ENCODE data around the gene EDAR. TPM values are rescaled to one million over a fixed set of nuclear protein-coding genes. Genes with fewer than 3 reads are reported as not detected.

EDAR gene
- total and polyA plus RNA-seq, 5 donors from 2014 or later: 1.4 to 6.7 (median 3.2) TPM

DNA sequence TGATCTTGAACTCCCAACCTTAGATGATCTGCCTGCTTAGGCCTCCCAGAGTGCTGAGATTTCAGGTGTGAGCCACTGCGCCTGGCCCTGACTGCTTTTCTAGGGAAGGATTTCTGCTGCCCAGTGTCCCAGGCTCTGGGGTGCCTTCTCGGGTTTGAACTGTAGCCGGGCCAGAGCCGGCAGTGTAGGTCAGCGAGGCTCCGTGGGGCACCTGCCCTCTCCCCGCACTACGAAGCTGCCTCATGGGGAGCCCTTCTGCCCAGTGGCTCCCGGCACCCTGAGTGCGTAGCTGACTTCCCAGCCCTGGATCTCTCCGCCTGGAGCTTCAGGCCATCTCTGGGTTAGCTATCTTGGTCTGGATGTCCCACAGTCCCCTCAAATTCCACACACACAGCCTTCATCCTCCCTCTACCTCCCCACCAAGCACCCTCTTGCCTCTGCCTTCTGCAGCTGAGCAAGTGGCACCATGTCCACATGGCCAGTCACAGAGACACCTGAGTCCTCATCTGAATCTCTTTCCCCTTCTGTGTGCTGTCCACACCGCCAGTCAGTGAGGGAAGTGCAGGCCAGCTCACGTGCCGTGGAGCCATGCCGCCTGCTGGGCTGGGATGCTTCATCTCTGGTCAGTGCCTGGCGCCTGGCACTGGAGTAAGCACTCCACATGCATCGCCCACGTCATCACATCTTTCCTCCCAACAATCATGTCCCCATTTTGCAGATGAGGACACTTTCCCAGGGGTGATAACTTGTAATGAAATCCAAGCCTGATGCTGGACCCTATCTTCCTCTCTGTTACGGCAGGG is 69.2 kb downstream of the EDAR start:
- Mint-ChIP-seq H3K27ac (no peak overlapping the region), H3K9me3 (no peaks in the 10 kb centered on the region), H3K36me3 (peaks cover 18% of the 10 kb centered on the region), H3K4me3 (no peak overlapping the region), H3K4me1 (peaks cover 0 to 6% (median 0%) of the 10 kb centered on the region in 4 donors), H3K27me3 (no peaks in the 10 kb centered on the region)
- Histone ChIP-seq H3K4me3 (ENCODE audit: low read depth, low read length) (no peak overlapping the region), H3K27ac (ENCODE audit: insufficient read depth, low read length, poor library complexity, severe bottlenecking) (no peak overlapping the region), H3K36me3 (ENCODE audit: control insufficient read depth, insufficient read depth, low read length) (no peaks in the 10 kb centered on the region), H3K9me3 (ENCODE audit: control insufficient read depth in 2 of 2, low read length in 2 of 2) (no peaks in the 10 kb centered on the region), H3K4me1 (ENCODE audit: control insufficient read depth, insufficient read depth, low read length, poor library complexity, severe bottlenecking) (no peaks in the 10 kb centered on the region), H3K27me3 (ENCODE audit: control insufficient read depth, insufficient read depth, low read length) (no peaks in the 10 kb centered on the region)
- DNase-seq: no peak
- no peak for ATAC-seq (ENCODE audit: low read depth in 2 of 2)

DNA sequence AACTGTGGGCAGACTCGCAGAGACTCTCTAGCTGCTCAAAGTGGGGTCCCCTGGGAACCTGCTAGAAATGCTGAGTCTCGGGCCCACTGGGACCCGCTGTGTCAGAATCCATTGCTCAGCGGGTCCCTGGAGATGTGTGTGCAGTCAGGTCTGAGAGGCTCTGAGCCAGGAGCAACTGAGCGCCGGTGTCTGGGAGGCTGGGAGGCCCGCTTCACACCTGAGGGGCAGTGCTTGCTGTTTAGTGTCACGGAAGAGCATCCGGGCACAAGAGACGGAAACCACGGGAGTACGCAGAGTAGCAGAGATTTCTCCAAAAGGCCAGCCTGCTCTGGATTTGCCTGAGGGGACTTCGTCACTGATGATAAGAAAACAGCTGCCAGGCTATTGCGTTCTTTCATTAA is 70.1 kb downstream of the EDAR start:
- H3K27ac ChIP-seq (ENCODE audit: insufficient read depth, low read length, poor library complexity, severe bottlenecking): no peak overlapping the region
- DNase-seq (no peak), ATAC-seq (ENCODE audit: low read depth in 2 of 2) (no peak)
- H3K4me3 ChIP-seq (ENCODE audit: low read depth, low read length): no peak overlapping the region
- H3K27ac Mint-ChIP-seq: no peak overlapping the region
- no peaks in the 10 kb centered on the region for H3K4me1 ChIP-seq (ENCODE audit: control insufficient read depth, insufficient read depth, low read length, poor library complexity, severe bottlenecking)
- H3K9me3 Mint-ChIP-seq: no peaks in the 10 kb centered on the region
- H3K36me3 ChIP-seq (ENCODE audit: control insufficient read depth, insufficient read depth, low read length): no peaks in the 10 kb centered on the region
- H3K27me3 Mint-ChIP-seq: no peaks in the 10 kb centered on the region
- no peaks in the 10 kb centered on the region for H3K27me3 ChIP-seq (ENCODE audit: control insufficient read depth, insufficient read depth, low read length)
- peaks cover 16% of the 10 kb centered on the region for H3K36me3 Mint-ChIP-seq
- H3K9me3 ChIP-seq (ENCODE audit: control insufficient read depth in 2 of 2, low read length in 2 of 2): no peaks in the 10 kb centered on the region
- H3K4me1 Mint-ChIP-seq: peaks cover 0 to 10% (median 0%) of the 10 kb centered on the region in 4 donors
- H3K4me3 Mint-ChIP-seq: peak overlapping the region in 1 of 4 donors; percentile 1

DNA sequence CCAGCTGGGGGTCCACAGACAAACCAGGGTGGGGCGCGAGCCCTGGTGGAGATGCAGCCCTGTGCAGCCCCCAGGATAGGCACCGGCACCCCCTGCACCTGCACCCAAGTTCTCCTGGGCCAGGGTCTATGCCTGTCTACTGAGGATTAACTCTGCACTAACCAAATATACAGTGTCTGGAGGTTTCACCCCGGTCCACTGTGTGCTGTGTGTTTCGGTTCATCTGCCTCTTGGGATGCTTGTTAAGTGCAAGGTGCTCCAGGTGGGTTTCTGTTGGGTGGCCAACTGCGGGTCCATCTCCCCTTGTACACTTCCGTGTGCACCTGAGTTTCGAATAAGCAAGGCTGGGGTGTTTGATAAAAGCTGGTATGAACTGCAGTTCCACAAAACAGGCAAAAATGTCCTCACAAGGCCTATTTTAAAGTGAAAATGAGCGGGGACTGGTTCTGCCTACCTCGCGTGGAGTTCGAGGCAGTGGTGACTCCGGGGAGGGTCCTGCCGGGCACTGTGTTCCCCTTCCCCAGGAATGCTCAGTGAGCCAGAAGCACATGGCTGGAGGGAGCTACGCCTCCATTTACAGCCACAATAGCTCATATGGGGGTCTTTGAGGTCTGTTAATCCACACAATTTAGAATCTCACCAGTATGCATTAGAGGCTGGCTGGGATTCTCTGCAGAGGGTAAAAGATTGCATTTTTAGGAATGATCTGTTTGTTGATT is 70.7 kb downstream of the EDAR start:
- Mint-ChIP-seq H3K4me1 (peaks cover 0 to 10% (median 0%) of the 10 kb centered on the region in 4 donors), H3K36me3 (peaks cover 16% of the 10 kb centered on the region), H3K4me3 (peak overlapping the region in 1 of 4 donors; percentile 1)

DNA sequence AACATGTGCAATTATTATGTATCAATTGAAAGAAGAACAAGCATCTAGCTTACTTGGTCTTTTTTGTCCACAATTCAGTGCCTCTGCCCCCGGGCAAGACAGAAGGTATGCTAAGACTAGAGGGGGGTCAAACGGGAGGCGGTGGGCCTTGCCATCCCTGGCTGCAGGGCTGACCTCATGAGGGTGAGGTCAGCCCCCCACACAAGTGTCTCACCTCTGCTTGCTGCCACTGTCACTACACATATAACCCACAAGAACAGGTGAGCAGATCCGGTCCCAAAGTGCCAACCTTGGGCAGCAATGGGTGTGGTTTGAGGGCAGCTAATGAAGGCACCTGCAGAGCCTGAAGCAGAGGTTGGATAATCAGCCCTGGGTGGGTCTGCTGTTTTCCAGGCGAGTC is 71.5 kb downstream of the EDAR start:
- Mint-ChIP-seq H3K36me3 (peaks cover 13% of the 10 kb centered on the region), H3K9me3 (no peaks in the 10 kb centered on the region), H3K4me3 (no peak overlapping the region), H3K27me3 (no peaks in the 10 kb centered on the region), H3K4me1 (peaks cover 0 to 10% (median 0%) of the 10 kb centered on the region in 4 donors), H3K27ac (no peak overlapping the region)
- Histone ChIP-seq H3K27ac (ENCODE audit: insufficient read depth, low read length, poor library complexity, severe bottlenecking) (no peak overlapping the region), H3K4me3 (ENCODE audit: low read depth, low read length) (no peak overlapping the region), H3K36me3 (ENCODE audit: control insufficient read depth, insufficient read depth, low read length) (no peaks in the 10 kb centered on the region), H3K27me3 (ENCODE audit: control insufficient read depth, insufficient read depth, low read length) (no peaks in the 10 kb centered on the region), H3K9me3 (ENCODE audit: control insufficient read depth in 2 of 2, low read length in 2 of 2) (no peaks in the 10 kb centered on the region), H3K4me1 (ENCODE audit: control insufficient read depth, insufficient read depth, low read length, poor library complexity, severe bottlenecking) (no peaks in the 10 kb centered on the region)
- no peak for ATAC-seq (ENCODE audit: low read depth in 2 of 2)
- DNase-seq: no peak

More for the DNA sequence above, 70.7 kb downstream of the EDAR start:
- H3K27me3 Mint-ChIP-seq: no peaks in the 10 kb centered on the region
- H3K4me3 ChIP-seq (ENCODE audit: low read depth, low read length): no peak overlapping the region
- H3K27ac Mint-ChIP-seq: no peak overlapping the region
- no peak overlapping the region for H3K27ac ChIP-seq (ENCODE audit: insufficient read depth, low read length, poor library complexity, severe bottlenecking)
- H3K9me3 Mint-ChIP-seq: no peaks in the 10 kb centered on the region
- DNase-seq (no peak), ATAC-seq (ENCODE audit: low read depth in 2 of 2) (no peak)
- no peaks in the 10 kb centered on the region for H3K27me3 ChIP-seq (ENCODE audit: control insufficient read depth, insufficient read depth, low read length)
- no peaks in the 10 kb centered on the region for H3K4me1 ChIP-seq (ENCODE audit: control insufficient read depth, insufficient read depth, low read length, poor library complexity, severe bottlenecking)
- no peaks in the 10 kb centered on the region for H3K9me3 ChIP-seq (ENCODE audit: control insufficient read depth in 2 of 2, low read length in 2 of 2)
- no peaks in the 10 kb centered on the region for H3K36me3 ChIP-seq (ENCODE audit: control insufficient read depth, insufficient read depth, low read length)

DNA sequence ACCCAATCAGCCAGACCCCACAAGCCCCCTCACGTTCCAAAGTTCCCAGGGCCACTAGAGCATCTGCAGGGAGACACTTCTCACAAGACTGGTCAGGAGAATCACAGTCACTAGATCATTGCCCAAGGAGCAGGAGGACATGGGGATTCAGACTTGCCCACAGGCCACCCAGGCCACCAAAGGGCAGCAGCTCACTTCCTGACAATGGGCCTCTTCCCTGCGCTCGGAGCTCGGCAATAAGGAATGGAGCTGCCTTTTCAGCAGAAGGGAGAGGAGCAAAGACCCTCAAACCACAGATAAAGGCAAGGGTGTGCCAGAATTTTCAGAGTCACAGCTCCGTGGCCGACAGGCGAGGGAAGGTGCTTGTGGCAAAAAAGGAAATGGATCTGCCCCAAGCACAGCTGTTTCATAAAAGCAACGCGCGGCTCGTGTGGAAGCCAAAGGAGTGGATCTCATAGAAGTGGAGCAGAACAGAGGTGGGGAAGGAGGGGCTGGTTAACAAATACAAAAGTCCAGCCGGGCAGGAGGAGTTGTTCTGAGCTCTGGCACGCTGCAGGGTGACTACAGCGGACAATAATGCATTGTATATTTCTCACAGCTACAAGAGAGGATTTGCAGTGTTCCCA is 72.1 kb downstream of the EDAR start:
- no peaks in the 10 kb centered on the region for H3K27me3 ChIP-seq (ENCODE audit: control insufficient read depth, insufficient read depth, low read length)
- H3K4me1 Mint-ChIP-seq: peaks cover 0 to 10% (median 0%) of the 10 kb centered on the region in 4 donors
- H3K9me3 ChIP-seq (ENCODE audit: control insufficient read depth in 2 of 2, low read length in 2 of 2): no peaks in the 10 kb centered on the region
- H3K4me3 Mint-ChIP-seq: peak overlapping the region in 1 of 4 donors; percentile 52
- H3K27me3 Mint-ChIP-seq: no peaks in the 10 kb centered on the region
- H3K4me3 ChIP-seq (ENCODE audit: low read depth, low read length): no peak overlapping the region
- DNase-seq (no peak), ATAC-seq (ENCODE audit: low read depth in 2 of 2) (no peak)
- H3K27ac Mint-ChIP-seq: no peak overlapping the region
- no peaks in the 10 kb centered on the region for H3K36me3 ChIP-seq (ENCODE audit: control insufficient read depth, insufficient read depth, low read length)
- H3K36me3 Mint-ChIP-seq: peaks cover 17% of the 10 kb centered on the region
- no peak overlapping the region for H3K27ac ChIP-seq (ENCODE audit: insufficient read depth, low read length, poor library complexity, severe bottlenecking)
- H3K4me1 ChIP-seq (ENCODE audit: control insufficient read depth, insufficient read depth, low read length, poor library complexity, severe bottlenecking): no peaks in the 10 kb centered on the region
- no peaks in the 10 kb centered on the region for H3K9me3 Mint-ChIP-seq

DNA sequence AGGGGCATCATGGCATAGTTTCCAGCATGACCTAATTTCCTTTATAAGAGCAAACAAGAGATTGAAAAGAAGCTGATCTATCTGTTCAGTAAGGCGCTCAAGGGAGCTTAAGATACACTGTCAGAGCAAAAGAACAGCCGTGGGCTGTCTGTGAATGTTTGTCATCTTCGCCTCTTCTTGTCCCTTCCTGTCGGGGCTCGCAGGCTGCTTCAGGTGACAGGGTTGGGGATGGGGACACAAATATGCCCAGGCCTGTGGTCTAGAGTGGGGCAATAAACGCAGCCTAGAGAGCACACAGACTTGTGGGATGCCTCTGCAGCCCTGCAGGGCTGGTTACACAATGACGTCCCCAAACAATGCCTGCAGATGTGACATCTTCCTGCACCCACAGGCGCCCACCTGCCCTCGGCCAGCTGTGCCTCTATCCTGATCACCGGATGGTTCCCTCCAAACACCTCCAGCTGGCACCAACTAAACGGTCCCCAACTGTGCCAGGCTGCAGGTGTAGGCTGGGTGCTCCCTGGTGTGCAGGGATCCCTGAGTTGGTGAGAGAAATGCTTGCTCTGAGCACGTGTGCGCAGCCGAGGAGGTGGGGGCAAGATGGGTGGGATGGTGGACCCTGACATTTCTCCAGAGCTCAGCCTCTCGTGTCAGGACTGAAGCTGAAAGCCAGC is 72.8 kb downstream of the EDAR start:
- Mint-ChIP-seq H3K27ac (no peak overlapping the region), H3K36me3 (peaks cover 17% of the 10 kb centered on the region)

DNA sequence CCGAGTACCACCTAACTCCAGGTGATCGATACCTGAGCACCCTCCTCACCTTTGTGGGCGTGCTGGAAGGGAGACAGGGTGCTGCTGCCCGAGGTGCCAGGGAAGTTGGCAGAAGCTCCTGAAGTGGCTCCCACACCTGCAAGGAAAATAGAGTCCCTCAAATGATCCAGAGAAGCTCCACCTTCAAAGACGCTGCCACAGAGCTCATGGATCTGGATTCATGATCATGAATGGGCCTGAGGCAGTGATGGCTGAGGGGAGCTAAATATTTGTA is 76.5 kb downstream of the EDAR start:
- Mint-ChIP-seq H3K4me1 (peaks cover 0 to 7% (median 0%) of the 10 kb centered on the region in 4 donors), H3K36me3 (peaks cover 13% of the 10 kb centered on the region), H3K4me3 (no peak overlapping the region), H3K27ac (no peak overlapping the region), H3K9me3 (no peaks in the 10 kb centered on the region), H3K27me3 (no peaks in the 10 kb centered on the region)
- Histone ChIP-seq H3K4me1 (ENCODE audit: control insufficient read depth, insufficient read depth, low read length, poor library complexity, severe bottlenecking) (no peaks in the 10 kb centered on the region), H3K4me3 (ENCODE audit: low read depth, low read length) (no peak overlapping the region), H3K27me3 (ENCODE audit: control insufficient read depth, insufficient read depth, low read length) (no peaks in the 10 kb centered on the region), H3K9me3 (ENCODE audit: control insufficient read depth in 2 of 2, low read length in 2 of 2) (no peaks in the 10 kb centered on the region), H3K36me3 (ENCODE audit: control insufficient read depth, insufficient read depth, low read length) (no peaks in the 10 kb centered on the region), H3K27ac (ENCODE audit: insufficient read depth, low read length, poor library complexity, severe bottlenecking) (no peak overlapping the region)
- DNase-seq (no peak), ATAC-seq (ENCODE audit: low read depth in 2 of 2) (no peak)

More for the DNA sequence above, 72.8 kb downstream of the EDAR start:
- Mint-ChIP-seq H3K4me3 (no peak overlapping the region), H3K4me1 (peaks cover 0 to 10% (median 0%) of the 10 kb centered on the region in 4 donors), H3K27me3 (no peaks in the 10 kb centered on the region), H3K9me3 (no peaks in the 10 kb centered on the region)
- ATAC-seq (ENCODE audit: low read depth in 2 of 2) (no peak), DNase-seq (no peak)
- H3K27ac ChIP-seq (ENCODE audit: insufficient read depth, low read length, poor library complexity, severe bottlenecking): no peak overlapping the region
- H3K27me3 ChIP-seq (ENCODE audit: control insufficient read depth, insufficient read depth, low read length): no peaks in the 10 kb centered on the region
- no peaks in the 10 kb centered on the region for H3K9me3 ChIP-seq (ENCODE audit: control insufficient read depth in 2 of 2, low read length in 2 of 2)
- H3K4me1 ChIP-seq (ENCODE audit: control insufficient read depth, insufficient read depth, low read length, poor library complexity, severe bottlenecking): no peaks in the 10 kb centered on the region
- H3K4me3 ChIP-seq (ENCODE audit: low read depth, low read length): no peak overlapping the region
- H3K36me3 ChIP-seq (ENCODE audit: control insufficient read depth, insufficient read depth, low read length): no peaks in the 10 kb centered on the region
